ENCODE results near the gene KBTBD12.
"Not testable (repeated sequence)": the region's sequence is repeated elsewhere in the genome, so short reads cannot be mapped to it uniquely, and the experiment has no call there.

Gene KBTBD12, protein sequence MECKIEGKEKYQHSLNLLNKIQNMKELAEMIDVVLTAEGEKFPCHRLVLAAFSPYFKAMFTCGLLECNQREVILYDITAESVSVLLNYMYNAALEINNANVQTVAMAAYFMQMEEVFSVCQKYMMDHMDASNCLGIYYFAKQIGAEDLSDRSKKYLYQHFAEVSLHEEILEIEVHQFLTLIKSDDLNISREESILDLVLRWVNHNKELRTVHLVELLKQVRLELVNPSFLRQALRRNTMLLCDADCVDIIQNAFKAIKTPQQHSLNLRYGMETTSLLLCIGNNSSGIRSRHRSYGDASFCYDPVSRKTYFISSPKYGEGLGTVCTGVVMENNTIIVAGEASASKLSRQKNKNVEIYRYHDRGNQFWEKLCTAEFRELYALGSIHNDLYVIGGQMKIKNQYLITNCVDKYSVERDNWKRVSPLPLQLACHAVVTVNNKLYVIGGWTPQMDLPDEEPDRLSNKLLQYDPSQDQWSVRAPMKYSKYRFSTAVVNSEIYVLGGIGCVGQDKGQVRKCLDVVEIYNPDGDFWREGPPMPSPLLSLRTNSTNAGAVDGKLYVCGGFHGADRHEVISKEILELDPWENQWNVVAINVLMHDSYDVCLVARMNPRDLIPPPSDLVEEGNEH

DNA sequence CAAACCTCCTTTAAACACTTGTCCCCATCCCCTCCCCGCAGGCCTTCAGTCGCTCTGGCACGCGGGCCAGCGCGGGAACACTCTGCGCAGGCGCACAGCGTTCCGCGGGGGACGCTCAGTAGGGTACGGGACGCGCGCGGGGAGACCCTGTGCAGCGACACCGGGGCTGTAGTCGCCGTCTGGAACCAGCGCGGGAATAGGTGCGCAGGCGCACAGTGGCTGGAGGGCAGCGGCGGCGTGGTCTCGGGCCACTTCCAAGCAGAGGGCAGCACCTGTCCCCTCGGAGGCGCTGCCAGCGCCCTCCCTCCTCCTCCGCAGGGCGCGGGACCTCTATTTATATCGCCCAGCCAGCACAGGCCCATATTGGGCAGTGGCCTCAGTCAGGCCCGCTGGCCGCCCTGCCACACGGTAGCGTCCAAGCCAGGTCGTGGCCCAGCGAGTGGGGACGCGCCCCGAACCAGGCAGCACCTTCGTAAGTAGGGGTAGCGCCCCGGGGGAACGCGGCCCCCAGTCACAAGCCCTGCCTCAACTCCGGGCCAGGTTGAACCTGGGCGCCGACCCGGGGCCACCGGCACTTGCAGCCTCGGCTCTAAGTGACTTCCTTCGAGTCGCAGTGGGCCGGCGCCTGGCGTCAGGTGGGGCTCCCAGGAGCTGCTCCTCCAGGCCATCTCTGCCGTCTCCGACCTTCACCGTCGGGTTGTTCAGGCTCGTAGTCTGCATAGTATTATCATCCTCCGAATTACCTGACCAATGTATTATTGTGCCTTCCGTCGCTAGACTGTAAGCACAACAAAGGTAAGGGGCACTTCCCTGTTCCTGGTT is at the start of gene KBTBD12:
Gene KBTBD12 (plus strand): TSS at position 118 of the 822 bp plus-strand sequence. CDS start 7,830 bp downstream, outside the sequence.
- DNase-seq: no peak

DNA sequence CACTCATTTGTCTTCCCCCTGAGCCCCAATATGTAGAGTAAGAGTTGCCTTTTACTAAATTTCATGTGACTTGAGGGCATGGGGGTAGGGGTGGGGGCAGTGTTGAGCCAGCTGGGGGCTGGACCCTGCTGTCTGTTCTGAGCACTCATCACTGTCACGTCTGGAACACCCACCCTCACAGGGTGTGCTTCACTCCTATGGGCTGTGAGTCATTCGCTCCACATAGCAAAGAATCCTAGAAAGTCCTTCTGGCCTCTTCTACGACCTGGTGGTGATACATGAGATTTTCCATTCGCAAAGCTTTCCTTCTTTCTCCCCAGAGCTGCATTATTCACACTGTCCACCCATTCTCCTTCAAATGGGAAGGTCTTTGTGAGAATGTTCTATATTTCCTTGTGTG is 49.1 kb upstream of the KBTBD12 start:
- no peak for DNase-seq

DNA sequence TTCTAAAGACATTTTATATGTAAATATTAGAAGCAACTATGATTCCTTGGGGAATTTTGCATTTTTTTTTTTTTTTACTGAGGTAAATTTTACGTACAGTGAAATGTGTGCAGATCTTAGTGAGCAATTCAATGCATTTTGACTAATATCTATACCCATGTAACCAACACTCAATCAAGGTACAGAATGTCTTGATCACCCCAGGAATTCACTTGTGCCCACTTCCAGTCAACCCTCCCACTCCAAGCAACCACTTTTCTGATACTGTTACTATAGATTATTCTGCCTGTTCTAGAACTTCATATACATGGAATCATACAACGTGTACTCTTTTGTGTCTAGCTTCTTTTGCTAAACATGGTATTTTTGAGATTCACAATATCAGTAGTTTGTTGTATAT is 47.6 kb upstream of the KBTBD12 start:
- DNase-seq: no peak

DNA sequence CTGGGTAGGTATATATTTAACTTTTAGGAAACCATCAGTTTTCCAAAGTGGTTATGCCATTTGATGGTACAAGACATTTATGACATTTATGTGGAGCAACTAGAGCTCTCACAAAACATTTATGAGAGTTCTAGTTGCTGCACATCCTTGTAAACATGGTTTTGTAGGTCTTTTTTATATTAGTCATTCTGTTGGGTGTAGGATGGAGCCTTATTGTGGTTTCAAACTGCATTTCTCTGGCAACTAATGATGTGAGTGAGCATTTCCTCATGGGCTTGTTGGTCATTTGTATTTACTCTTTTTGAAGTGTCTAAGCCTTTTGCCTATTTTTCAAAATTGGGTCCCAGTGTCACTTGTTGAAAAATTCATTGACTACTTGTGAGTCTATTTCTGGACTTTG is 47.0 kb upstream of the KBTBD12 start:
- DNase-seq: no peak

DNA sequence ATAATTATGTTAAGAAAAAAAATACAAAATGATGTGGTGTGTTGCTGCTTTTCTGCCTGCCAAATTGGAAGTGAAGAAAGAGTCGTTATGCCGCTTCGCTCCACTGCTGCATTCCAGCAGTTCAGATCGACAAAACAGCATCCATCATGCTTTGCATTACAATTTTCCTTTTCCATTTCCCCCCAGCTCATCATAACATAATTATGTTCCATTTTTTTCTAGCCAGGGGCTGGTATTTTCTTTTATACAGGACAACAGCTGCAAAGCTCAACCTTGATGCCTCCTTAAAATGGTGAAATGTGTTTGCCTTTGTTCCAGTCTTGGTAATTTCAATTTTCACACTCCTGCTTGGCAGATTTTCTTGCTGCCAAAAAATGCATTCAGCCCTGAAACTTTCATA is 44.9 kb upstream of the KBTBD12 start:
- no peak for DNase-seq

DNA sequence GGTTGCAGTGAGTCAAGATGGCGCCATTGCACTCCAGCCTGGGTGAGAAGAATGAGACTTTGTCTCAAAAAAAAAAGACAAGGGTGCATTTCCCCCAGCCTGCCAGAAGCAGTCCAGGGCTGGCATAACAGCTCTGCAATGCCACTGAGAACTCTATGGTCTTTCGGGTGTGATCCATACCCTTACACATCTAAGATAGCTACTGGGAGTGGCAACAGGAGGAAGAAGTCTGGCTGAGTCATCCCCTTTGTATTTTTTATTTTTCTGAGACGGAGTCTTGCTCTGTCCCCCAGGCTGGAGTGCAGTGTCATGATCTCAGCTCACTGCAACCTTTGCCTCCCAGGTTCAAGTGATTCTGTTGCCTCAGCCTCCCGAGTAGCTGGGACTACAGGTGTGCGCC is 40.9 kb upstream of the KBTBD12 start:
- not testable (repeated sequence) for DNase-seq

DNA sequence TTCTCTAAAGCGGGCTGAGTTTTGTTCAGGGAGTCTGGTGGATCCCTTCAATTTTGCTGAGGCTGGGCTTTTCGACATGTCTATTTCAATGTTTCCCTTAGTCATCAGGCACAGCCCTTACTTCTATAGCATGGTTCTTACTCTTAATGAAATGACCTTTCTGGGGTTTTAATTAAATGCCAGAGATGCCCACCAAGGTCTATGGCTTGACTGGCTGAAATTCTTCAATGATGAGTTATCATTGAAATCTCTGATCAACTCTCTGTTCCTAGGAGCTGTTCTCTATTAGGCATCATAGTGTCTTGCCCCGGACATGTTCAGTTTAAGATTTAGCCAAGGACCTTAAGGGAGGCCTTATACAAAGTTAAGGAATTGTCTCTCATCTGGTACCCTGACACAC is 33.4 kb upstream of the KBTBD12 start:
- DNase-seq: no peak

DNA sequence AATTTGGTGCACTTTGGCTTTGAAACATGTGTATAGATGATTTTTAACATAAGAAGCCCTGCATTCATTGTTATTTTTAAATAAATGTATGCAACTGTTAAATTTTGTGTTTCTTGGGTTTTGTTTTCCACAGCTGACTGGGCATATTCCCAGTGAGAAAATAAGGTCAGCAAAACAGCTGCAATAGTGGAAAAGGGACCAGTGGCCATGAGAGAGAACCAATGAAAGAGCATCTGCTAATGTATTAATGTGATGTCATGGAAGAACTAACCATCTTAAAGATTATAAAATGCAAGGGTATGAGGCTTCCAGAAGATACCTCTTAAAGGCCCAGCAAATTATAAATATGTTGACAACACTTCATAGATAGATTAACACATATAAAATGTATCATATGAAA is 31.0 kb upstream of the KBTBD12 start:
- no peak for DNase-seq

DNA sequence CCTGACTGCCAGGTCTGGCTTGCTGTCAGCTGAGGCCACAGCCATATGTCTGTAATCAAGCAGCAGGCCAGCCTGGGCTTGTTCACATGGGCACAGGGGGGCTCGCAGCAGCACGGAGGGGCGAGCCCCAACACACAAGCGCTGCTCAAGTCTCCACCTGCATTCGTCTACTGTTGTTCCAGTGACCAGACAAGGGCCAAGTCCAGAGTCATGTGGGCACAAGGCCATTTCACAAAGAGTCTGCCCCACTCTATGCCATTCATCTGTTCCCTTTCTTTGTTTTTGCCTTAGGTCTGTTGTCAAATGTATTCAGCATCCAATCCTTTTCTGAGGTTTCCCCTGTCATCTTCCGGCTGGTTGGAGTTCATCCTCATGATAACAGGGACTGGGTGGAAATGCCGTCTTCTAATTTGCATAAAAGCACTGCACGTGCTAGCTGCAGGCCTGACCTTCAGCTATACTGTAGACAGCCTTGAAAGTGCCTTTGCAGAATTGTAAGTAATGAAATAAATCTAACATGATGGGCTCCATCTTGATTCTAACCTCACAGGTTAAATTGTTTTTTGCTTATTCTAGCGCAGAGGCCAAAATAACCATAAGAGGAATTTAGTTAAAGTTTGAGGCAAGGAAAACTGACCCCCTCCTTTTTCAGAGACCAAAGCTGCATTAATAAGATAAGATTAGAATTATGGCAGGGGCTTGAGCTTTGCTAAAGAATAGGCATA is 28.6 kb upstream of the KBTBD12 start:
- peak; percentile 83 for DNase-seq

DNA sequence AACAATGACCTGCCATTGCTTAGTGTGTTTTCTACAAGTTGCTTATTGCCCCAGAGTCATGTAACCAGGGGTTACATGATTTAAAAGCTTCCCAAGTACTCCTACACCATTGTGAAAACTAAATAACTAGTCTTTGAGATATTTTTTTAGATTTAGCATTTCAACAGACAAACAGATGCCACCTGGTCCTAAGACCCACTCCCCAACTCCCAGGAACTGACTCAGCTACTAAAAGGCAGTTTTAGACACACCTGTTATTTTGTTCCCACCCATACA is 28.1 kb upstream of the KBTBD12 start:
- DNase-seq: peak; percentile 26

DNA sequence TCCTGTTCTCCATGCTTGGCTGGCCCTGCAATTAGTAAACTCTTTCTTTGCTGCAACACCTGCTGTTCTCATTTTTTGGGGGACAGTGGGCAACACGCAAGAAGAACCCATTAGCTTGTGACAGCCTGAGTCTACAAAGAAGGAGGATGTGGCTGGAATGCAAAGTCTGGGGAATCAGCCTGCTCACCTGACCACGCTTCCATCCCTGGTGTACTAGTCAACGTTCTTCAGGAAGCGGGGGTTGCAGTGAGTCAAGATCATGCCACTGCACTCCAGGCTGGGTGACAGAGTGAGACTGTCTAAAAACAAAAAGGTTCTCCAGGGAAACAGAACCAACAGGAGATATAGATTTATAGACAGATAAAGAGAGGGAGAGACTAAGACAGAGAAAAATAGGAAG is 27.7 kb upstream of the KBTBD12 start:
- DNase-seq: no peak

DNA sequence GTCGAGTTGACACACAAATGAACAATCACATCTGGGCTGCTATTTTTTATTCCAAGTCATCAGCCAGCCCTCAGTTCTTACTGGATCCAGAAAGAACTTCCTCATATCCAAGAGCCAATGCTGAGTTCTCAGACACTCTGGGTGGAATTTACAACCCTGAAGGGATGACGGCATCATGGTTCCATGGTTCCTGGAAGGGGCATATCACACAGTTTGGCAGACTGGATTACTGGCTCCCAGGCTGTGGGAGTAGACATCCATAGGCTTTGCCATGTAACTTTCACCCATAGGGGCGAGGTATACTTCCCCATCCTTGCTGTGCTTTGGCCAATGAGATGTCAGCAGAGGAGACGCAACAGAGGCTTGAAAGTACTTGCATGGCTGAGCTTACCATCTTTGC is 26.9 kb upstream of the KBTBD12 start:
- DNase-seq: no peak

DNA sequence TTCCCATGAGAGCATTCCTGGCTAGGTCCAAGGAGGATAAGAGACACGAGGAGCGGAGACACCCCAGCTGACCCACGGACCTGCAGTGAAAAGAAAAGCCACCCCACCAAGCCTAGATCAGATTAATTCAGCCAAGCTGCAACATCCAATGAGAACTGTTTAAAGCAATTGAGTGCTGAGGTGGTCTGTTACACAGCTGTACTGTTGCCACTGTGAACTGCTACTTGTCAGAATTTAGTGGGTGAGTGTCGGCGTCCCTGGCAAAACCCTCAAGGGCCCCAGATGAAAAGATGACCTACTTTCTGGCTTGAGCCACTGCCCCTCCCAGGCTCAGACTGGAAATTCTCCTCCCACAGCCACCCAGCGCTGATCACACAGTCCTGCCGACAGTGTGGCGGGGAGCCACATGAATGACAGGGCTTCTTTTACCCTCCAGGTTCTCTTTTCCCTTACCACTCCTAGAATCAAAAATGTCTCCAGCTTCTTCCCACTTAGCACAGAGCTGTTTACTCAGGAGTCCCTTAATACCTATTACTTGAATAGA is 26.4 kb upstream of the KBTBD12 start:
- DNase-seq: no peak

DNA sequence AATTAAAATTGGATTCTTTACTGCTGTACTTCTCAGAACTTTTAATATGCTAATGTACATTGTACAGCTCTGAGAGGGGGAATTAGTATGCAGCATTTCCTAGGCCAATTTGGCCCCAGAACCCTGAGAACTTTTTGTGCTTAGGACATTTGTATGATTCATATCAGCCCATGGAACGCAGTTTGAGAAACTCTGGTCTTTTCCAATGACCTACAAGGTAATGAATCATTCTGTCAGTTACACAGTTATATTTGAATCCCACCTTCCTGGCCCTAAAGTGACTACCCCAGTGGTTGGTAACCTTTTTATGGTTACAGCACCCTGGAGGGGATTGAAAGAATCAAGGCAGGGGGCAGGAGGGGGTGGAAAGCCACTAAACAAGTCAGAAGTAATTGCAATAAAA is 25.6 kb upstream of the KBTBD12 start:
- no peak for DNase-seq

DNA sequence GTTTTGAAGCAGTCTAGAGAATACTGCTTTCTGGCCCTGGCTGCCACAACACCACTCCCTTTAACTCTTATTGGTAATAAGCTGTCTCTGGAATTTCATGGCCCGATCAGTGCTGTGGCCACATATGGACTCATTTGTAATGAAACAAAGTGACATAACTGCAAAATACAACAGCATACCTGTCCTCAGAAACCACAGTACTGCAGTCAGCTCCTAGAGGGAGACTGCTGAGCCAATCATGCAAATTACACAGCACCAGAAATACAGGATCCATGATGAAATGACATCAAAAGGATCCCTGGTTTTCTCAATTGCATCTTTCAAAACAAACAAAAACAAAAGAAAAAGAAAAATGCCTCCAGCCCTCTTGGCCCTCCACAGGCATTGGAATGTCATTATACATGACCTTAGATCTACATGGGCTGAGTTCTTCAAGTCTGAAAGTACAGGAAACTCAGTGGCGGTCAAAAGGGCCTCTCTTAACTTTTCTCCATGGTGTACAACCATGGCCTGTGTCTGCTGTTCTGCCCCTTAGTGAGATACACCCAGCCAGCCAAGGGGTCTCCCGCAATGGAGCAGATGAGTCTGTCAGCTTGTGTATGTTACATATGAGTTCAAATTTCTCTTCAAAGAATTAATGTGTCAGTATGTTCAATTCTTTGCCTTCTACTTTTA is 24.9 kb upstream of the KBTBD12 start:
- DNase-seq: no peak

DNA sequence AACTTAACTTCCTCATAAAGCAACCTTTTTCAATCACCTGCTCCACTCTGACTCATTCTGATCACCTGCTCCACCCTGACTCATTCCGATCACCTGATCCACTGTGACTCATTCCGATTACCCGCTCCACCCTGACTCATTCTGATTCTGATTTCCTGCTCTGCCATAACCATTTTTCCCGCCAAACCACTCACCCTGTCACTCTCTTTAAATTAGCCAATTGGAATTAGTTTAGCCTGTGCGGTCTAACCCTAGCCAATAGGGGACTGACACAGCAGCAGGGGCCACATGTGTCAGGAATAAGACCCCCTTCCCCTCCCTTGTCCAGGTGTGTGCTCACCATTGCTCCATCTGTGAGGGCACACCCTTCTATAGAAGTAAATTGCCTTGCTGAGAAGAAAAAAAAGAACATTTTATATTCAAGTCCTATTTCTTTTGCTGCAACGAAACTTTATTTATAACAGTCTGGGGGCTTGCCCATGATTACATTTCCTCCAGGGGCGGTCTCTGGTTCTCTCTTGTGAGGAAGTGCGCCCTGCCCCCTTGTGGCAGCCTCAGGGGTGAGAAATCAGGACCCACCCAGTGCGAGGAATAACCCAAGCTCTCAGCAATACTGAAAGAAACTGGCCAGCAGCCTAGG is 24.3 kb upstream of the KBTBD12 start:
- DNase-seq: not testable (repeated sequence)

DNA sequence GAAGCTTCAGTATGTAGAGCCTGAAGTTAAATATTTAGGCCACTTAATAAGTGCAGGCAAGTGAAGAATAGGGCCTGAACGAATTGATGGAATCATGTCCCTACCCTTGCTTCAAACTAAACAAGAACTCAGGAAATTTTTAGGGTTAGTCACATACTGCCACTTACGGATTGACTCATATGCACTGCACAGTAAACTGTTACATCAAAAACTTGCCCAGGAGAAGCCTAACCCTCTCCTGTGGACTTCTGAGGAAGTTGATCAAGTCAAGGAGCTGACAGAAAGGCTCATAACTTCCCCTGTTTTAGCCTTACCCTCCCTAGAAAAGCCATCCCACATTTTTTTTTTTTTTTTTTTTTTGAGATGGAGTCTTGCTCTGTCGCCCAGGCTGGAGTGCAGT is 20.6 kb upstream of the KBTBD12 start:
- no peak for DNase-seq

DNA sequence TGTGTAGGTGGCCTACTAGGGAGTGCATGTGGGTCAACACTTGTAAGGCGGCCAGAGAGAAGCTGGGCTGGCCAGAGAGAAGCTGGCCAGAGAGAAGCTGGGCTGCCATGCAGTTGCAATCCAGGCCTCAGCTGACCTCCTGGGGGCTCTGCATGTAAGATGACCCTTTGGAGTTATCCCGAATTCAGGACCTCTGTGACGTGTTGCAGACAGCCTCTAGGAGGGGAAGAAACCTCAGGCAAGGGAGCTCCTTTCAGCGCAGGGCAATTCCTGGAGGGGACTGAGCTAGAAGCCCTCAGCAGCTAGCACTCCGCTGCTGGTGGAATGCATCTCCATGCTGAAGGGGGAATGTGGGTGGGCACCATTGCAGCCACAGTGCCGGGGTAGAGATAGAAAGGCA is 15.8 kb upstream of the KBTBD12 start:
- no peak for DNase-seq

DNA sequence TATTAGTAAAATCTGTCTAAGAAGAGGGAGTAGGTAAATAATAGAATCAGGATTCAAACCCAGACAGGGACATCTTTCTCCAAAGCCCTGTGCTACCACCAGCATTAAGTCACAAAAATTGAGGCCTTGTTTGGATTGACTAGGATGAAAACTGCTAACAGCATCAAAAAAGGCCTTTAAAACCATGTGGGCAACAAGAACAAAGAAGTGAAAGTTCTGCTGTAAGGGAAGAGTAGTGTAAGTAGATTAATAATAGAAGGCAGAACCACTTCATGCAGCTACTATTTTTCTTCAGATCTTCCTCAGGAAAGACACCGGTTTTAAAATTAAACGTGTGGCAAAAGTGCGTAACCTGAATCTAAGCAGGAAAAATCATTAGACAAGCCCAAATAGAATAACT is 15.3 kb upstream of the KBTBD12 start:
- no peak for DNase-seq

DNA sequence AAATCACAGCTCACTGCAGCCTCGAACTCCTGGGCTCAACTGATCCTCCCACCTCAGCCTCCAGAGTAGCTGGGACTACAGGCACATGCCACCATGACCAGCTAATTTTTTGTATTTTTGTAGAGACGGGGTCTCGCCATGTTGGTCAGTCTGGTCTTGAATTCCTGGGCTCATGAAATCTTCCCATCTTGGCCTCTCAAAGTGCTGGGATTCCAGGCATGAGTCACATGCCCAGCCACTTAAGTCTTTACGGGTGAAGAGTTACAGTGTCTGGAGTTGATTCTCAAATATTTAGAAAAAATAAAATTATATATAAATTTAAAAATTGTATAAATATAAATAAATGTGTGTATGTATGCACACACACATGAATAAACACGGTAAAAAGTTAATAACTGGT is 14.5 kb upstream of the KBTBD12 start:
- no peak for DNase-seq

DNA sequence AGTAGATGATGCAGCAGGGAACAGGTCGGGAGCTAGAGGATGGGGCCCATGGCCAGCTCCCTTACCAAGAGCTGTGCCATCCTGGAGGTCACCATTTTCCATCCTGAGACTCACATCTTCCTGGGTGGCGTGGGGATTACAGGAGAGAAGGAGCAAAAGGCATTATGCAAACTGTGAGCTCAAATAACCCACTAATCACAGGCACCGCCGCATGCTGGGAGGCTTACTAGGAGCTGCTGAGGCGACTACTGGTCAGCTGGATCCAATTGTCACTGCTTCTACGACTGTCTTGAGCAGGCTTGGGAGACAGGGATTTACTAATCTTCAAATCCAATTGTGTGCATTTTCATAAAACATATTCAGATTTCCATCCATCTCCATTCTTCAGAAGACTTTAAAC is 12.5 kb upstream of the KBTBD12 start:
- DNase-seq: no peak

Data from NCI-H1694 (cell line).